Measurements from ENCODE around the gene CDH22. TPM values are rescaled to one million over a fixed set of nuclear protein-coding genes. Genes with fewer than 3 reads are reported as not detected.
A peak's percentile ranks its signal among the peaks of the same experiment; 100 is the strongest.

The CDH22 gene
- 0.11 TPM for polyA plus RNA-seq (2012; ENCODE audit: insufficient read length, low read depth)

- TF ChIP-seq FOXP2 (optimal IDR thresholded peaks at IDR 0.05; ENCODE audit: borderline replicate concordance, extremely low read depth, extremely low read length, insufficient read depth) (peak; percentile 19), POLR2AphosphoS5 (IDR thresholded peaks at IDR 0.05; ENCODE audit: low read depth, low read length) (no peak)
Observed at GRCh38 chr20:46308258-46309157, at the start of gene CDH22. Gene CDH22, minus strand, starts transcription at chr20:46308498. Its CDS starts 57,204 bp downstream, at chr20:46251294.

- no peak for TF ChIP-seq POLR2AphosphoS5 (IDR thresholded peaks at IDR 0.05; ENCODE audit: low read depth, low read length)
- TF ChIP-seq TAF1 (IDR thresholded peaks at IDR 0.05; ENCODE audit: borderline replicate concordance, insufficient read depth, low read length): no peak
- no peak for TF ChIP-seq FOXP2 (optimal IDR thresholded peaks at IDR 0.05; ENCODE audit: borderline replicate concordance, extremely low read depth, extremely low read length, insufficient read depth)
- TF ChIP-seq REST (IDR thresholded peaks at IDR 0.05; ENCODE audit: insufficient read depth in 1 of 2, low read depth in 2 of 2, low read length in 2 of 2): no peak
Observed at GRCh38 chr20:46357030-46357514, 48.8 kb upstream of the CDH22 start.

GRCh38 chr20:46356195-46357029 lies 48.1 kb upstream of the CDH22 start:
- no peak for TF ChIP-seq FOXP2 (optimal IDR thresholded peaks at IDR 0.05; ENCODE audit: borderline replicate concordance, extremely low read depth, extremely low read length, insufficient read depth)
- TF ChIP-seq SIN3A (IDR thresholded peaks at IDR 0.05; ENCODE audit: borderline replicate concordance, insufficient read depth, low read length): no peak
- no peak for TF ChIP-seq TAF1 (IDR thresholded peaks at IDR 0.05; ENCODE audit: borderline replicate concordance, insufficient read depth, low read length)
- TF ChIP-seq POLR2AphosphoS5 (IDR thresholded peaks at IDR 0.05; ENCODE audit: low read depth, low read length): no peak
- no peak for TF ChIP-seq REST (IDR thresholded peaks at IDR 0.05; ENCODE audit: insufficient read depth in 1 of 2, low read depth in 2 of 2, low read length in 2 of 2)

- TF ChIP-seq POLR2AphosphoS5 (IDR thresholded peaks at IDR 0.05; ENCODE audit: low read depth, low read length) (no peak), TAF1 (IDR thresholded peaks at IDR 0.05; ENCODE audit: borderline replicate concordance, insufficient read depth, low read length) (no peak), SIN3A (IDR thresholded peaks at IDR 0.05; ENCODE audit: borderline replicate concordance, insufficient read depth, low read length) (no peak)
Observed at GRCh38 chr20:46355778-46356177, 47.5 kb upstream of the CDH22 start.

- TF ChIP-seq TAF1 (IDR thresholded peaks at IDR 0.05; ENCODE audit: borderline replicate concordance, insufficient read depth, low read length): no peak
- no peak for TF ChIP-seq SIN3A (IDR thresholded peaks at IDR 0.05; ENCODE audit: borderline replicate concordance, insufficient read depth, low read length)
- no peak for TF ChIP-seq FOXP2 (optimal IDR thresholded peaks at IDR 0.05; ENCODE audit: borderline replicate concordance, extremely low read depth, extremely low read length, insufficient read depth)
- TF ChIP-seq POLR2AphosphoS5 (IDR thresholded peaks at IDR 0.05; ENCODE audit: low read depth, low read length): no peak
- no peak for TF ChIP-seq REST (IDR thresholded peaks at IDR 0.05; ENCODE audit: insufficient read depth in 1 of 2, low read depth in 2 of 2, low read length in 2 of 2)
Observed at GRCh38 chr20:46354920-46355654, 46.8 kb upstream of the CDH22 start.
